H9 (cell line): ENCODE measurements around the gene ENOX1. TPM values are rescaled to one million over a fixed set of nuclear protein-coding genes. Genes with fewer than 3 reads are reported as not detected.

Experiments used
- DNase-seq: peaks from one replicate; pipeline ENCODE4 v3.0.0-alpha.2; 2017
- H2AFZ ChIP-seq: one replicate; pipeline ENCODE4 v1.6.1; 2013; ENCODE audit warnings: mild to moderate bottlenecking, low read length, control low read depth, moderate library complexity
- H2AK5ac ChIP-seq: 2 replicates; pipeline ENCODE4 v1.6.1; 2013; ENCODE audit warnings: low read length, control low read depth, mixed read lengths; ENCODE audit not compliant: insufficient read length
- H2BK120ac ChIP-seq: one replicate; pipeline ENCODE4 v1.6.1; 2013; ENCODE audit warnings: low read depth, mild to moderate bottlenecking, low read length, control low read depth, inconsistent platforms; ENCODE audit not compliant: poor library complexity, severe bottlenecking
- H2BK12ac ChIP-seq: 2 replicates; pipeline ENCODE4 v1.6.1; 2013; ENCODE audit warnings: low read length, control low read depth, mixed read lengths, low read depth; ENCODE audit not compliant: insufficient read length
- H2BK15ac ChIP-seq: 2 replicates; pipeline ENCODE4 v1.6.1; 2013; ENCODE audit warnings: low read depth, low read length, control low read depth
- H2BK20ac ChIP-seq: one replicate; pipeline ENCODE4 v1.6.1; 2013; ENCODE audit warnings: low read depth, mild to moderate bottlenecking, low read length, control low read depth, inconsistent platforms; ENCODE audit not compliant: poor library complexity, severe bottlenecking
- H2BK5ac ChIP-seq: 2 replicates; pipeline ENCODE4 v1.6.1; 2013; ENCODE audit warnings: low read length, control low read depth, mixed read lengths; ENCODE audit not compliant: insufficient read length
- H3K14ac ChIP-seq: 2 replicates; pipeline ENCODE4 v1.6.1; 2013; ENCODE audit warnings: low read length, control low read depth; ENCODE audit not compliant: insufficient read depth
- H3K18ac ChIP-seq: 2 replicates; pipeline ENCODE4 v1.6.1; 2013; ENCODE audit warnings: low read depth, mild to moderate bottlenecking, mixed read lengths, low read length, control low read depth; ENCODE audit not compliant: insufficient read length
- H3K23ac ChIP-seq: 2 replicates; pipeline ENCODE4 v1.6.1; 2013; ENCODE audit warnings: low read length, control low read depth, mixed read lengths, low read depth; ENCODE audit not compliant: insufficient read length
- H3K23me2 ChIP-seq: 2 replicates; pipeline ENCODE4 v1.6.1; 2013; ENCODE audit warnings: low read depth, mild to moderate bottlenecking, mixed read lengths, low read length, control low read depth; ENCODE audit not compliant: insufficient read length, poor library complexity, severe bottlenecking
- H3K27ac ChIP-seq: 2 replicates; pipeline ENCODE4 v1.5.1; 2013; ENCODE audit warnings: low read length, control low read depth, mixed read lengths, low read depth; ENCODE audit not compliant: insufficient read length
- H3K27me3 ChIP-seq: 2 replicates; pipeline ENCODE4 v1.6.1; 2013; ENCODE audit warnings: low read length, control low read depth, inconsistent platforms; ENCODE audit not compliant: insufficient read depth
- H3K4ac ChIP-seq: 2 replicates; pipeline ENCODE4 v1.6.1; 2013; ENCODE audit warnings: low read depth, mild to moderate bottlenecking, control low read depth, inconsistent platforms, low read length, moderate library complexity
- H3K4me1 ChIP-seq: 2 replicates; pipeline ENCODE4 v1.6.1; 2013; ENCODE audit warnings: low read length, control low read depth, inconsistent platforms; ENCODE audit not compliant: insufficient read depth
- H3K4me2 ChIP-seq: 2 replicates; pipeline ENCODE4 v1.6.1; 2013; ENCODE audit warnings: low read length, control low read depth, mixed read lengths; ENCODE audit not compliant: insufficient read length, insufficient read depth
- H3K56ac ChIP-seq: 2 replicates; pipeline ENCODE4 v1.6.1; 2013; ENCODE audit warnings: low read depth, mild to moderate bottlenecking, mixed read lengths, low read length, control low read depth; ENCODE audit not compliant: insufficient read length
- H3K79me1 ChIP-seq: 2 replicates; pipeline ENCODE4 v1.6.1; 2013; ENCODE audit warnings: low read depth, mild to moderate bottlenecking, moderate library complexity, low read length, control low read depth, inconsistent platforms; ENCODE audit not compliant: insufficient read depth, poor library complexity, severe bottlenecking
- H3K79me2 ChIP-seq: 2 replicates; pipeline ENCODE4 v1.6.1; 2013; ENCODE audit warnings: low read length, control low read depth, inconsistent platforms; ENCODE audit not compliant: insufficient read depth
- H3K9ac ChIP-seq: 2 replicates; pipeline ENCODE4 v1.6.1; 2013; ENCODE audit warnings: low read length, control low read depth, mixed read lengths; ENCODE audit not compliant: insufficient read length; ENCODE audit errors: extremely low read depth
- H3K9me3 ChIP-seq: one replicate; pipeline ENCODE4 v1.6.1; 2013; ENCODE audit warnings: low read depth, low read length, inconsistent platforms; ENCODE audit not compliant: control insufficient read depth
- H3T11ph ChIP-seq: one replicate; pipeline ENCODE4 v1.6.1; 2013; ENCODE audit warnings: mild to moderate bottlenecking, low read length, control low read depth, inconsistent platforms
- H4K20me1 ChIP-seq: one replicate; pipeline ENCODE4 v1.6.1; 2013; ENCODE audit not compliant: control insufficient read depth, insufficient read length, insufficient read depth
- H4K5ac ChIP-seq: 2 replicates; pipeline ENCODE4 v1.6.1; 2013; ENCODE audit warnings: low read depth, mild to moderate bottlenecking, mixed read lengths, low read length, control low read depth; ENCODE audit not compliant: insufficient read length
- H4K8ac ChIP-seq: replicated peaks from 2 replicates; pipeline ENCODE4 v1.6.1; 2013; ENCODE audit warnings: low read length, control low read depth, mixed read lengths, low read depth; ENCODE audit not compliant: insufficient read length
- H4K91ac ChIP-seq: 2 replicates; pipeline ENCODE4 v1.6.1; 2013; ENCODE audit warnings: low read depth, mild to moderate bottlenecking, moderate library complexity, mixed read lengths, low read length, control low read depth; ENCODE audit not compliant: insufficient read length
- H3K27ac Mint-ChIP-seq, 3 experiments: 2 replicates in 2 of 3; 3 replicates in 1 of 3; pipeline ENCODE4 v1.8.0; 2020 to 2021; ENCODE audit warnings: mixed read lengths in 3 of 3, mild to moderate bottlenecking in 1 of 3, moderate library complexity in 1 of 3
- H3K27me3 Mint-ChIP-seq: 2 replicates; pipeline ENCODE4 v1.8.0; 2021; ENCODE audit warnings: low read depth, mild to moderate bottlenecking, moderate library complexity, mixed read lengths
- H3K36me3 Mint-ChIP-seq, 3 experiments: 2 replicates in 2 of 3; 3 replicates in 1 of 3; pipeline ENCODE4 v1.8.0; 2020 to 2021; ENCODE audit warnings: low read depth in 3 of 3, mixed read lengths in 3 of 3; ENCODE audit not compliant: insufficient read depth in 1 of 3
- H3K4me1 Mint-ChIP-seq, 2 experiments: 2 replicates each; pipeline ENCODE4 v1.8.0; 2020; ENCODE audit warnings: mixed read lengths in 2 of 2
- H3K4me3 Mint-ChIP-seq, 2 experiments: 2 replicates in 1 of 2; 3 replicates in 1 of 2; pipeline ENCODE4 v1.8.0; 2020 to 2021; ENCODE audit warnings: mild to moderate bottlenecking in 2 of 2, mixed read lengths in 2 of 2, moderate library complexity in 1 of 2
- H3K9me3 Mint-ChIP-seq, 2 experiments: 2 replicates in 1 of 2; 3 replicates in 1 of 2; pipeline ENCODE4 v1.8.0; 2020; ENCODE audit warnings: mild to moderate bottlenecking in 2 of 2, mixed read lengths in 2 of 2, moderate library complexity in 1 of 2
- CTCF ChIP-seq: fragments of 200-600 bp; sonication (generic); conservative IDR thresholded peaks from 3 replicates; pipeline ENCODE4 v1.8.0; 2021; ENCODE audit warnings: antibody characterized with exemption, mild to moderate bottlenecking
- WGBS: extraction: QIAGEN DNeasy Blood & Tissue Kit; methylation state at CpG from one replicate; pipeline ENCODE4 v1.1.7; 2013; ENCODE audit warnings: missing lambda C conversion rate, low lambda C conversion rate, mixed read lengths; ENCODE audit not compliant: insufficient read length; ENCODE audit errors: extremely low coverage; 5-methylcytosine and 5-hydroxymethylcytosine counted together
- total RNA-seq: library from RNA; stranded (reverse); gene quantifications from 2 replicates; pipeline ENCODE4 v1.2.1, GENCODE V29; 2021

Gene ENOX1
- total RNA-seq, 1 experiment from 2014 or later: 0.24 TPM

GRCh38 chr13:43572656-43573360, 214.0 kb downstream of the ENOX1 start:
- Histone ChIP-seq H2BK12ac (no peak overlapping the region), H3K4me1 (peaks cover 9% of the 10 kb centered on the region; the same call in 1 of the 2 replicates), H3K9me3 (no peaks in the 10 kb centered on the region), H3K18ac (no peak overlapping the region), H3K56ac (no peak overlapping the region), H3K23me2 (no peaks in the 10 kb centered on the region), H4K91ac (no peak overlapping the region), H4K5ac (no peak overlapping the region), H2BK120ac (no peak overlapping the region), H2BK5ac (no peak overlapping the region), H3K27ac (no peak overlapping the region), H2BK15ac (no peak overlapping the region), H3K27me3 (no peaks in the 10 kb centered on the region), H3K23ac (no peak overlapping the region), H3K4me2 (no peak overlapping the region), H3K9ac (no peak overlapping the region), H3K14ac (no peak overlapping the region), H2AK5ac (no peak overlapping the region), H3T11ph (no peak overlapping the region), H3K79me1 (no peaks in the 10 kb centered on the region), H4K8ac (no peak overlapping the region), H2BK20ac (no peak overlapping the region), H2AFZ (no peak overlapping the region), H3K79me2 (no peaks in the 10 kb centered on the region), H4K20me1 (no peaks in the 10 kb centered on the region), H3K4ac (no peak overlapping the region)
- H3K27ac Mint-ChIP-seq: no peak overlapping the region
- DNase-seq: no peak
- H3K27me3 Mint-ChIP-seq: no peaks in the 10 kb centered on the region
- WGBS: no CpG with 5 or more reads among the region's 3 CpGs
- H3K36me3 Mint-ChIP-seq: no peaks in the 10 kb centered on the region
- no peak overlapping the region for H3K4me3 Mint-ChIP-seq
- TF ChIP-seq CTCF: no peak
- no peaks in the 10 kb centered on the region for H3K9me3 Mint-ChIP-seq
- H3K4me1 Mint-ChIP-seq: peaks cover 18 to 20% of the 10 kb centered on the region in 2 experiments
